ENCODE data around the gene CELF6. TPM values are rescaled to one million over a fixed set of nuclear protein-coding genes. Genes with fewer than 3 reads are reported as not detected.

Gene CELF6
- total RNA-seq, 1 donor from 2014 or later = under 0.01 TPM

DNA sequence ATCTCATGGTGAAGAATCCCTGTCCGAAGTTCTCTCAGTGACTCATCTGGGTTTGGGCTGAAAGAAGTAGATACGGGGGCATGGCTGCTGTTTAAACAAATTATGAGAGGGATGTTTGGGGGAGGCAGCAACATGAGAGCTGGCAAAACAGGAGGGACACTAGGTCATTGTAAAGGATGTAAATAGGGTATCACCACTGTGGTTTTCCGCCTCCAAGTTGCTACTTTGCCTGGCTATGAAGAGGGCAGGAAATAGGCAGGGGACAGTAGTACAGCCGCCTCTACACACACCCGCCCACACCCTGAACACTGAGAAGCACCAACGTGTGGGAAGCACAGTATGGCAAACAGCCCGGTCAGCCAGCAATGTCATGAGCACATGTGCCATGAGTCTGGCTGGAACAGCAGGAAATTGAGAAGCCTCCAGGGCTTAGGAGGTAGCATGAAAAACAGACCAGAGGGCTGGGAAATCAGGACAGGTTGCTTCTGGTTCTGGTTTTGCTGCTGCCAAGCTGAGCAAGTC lies 38.8 kb upstream of the CELF6 start:
- H3K27me3 ChIP-seq (ENCODE audit: control insufficient read depth, insufficient read depth, low read length) = no peaks in the 10 kb centered on the region
- TF ChIP-seq, protein P1, sequence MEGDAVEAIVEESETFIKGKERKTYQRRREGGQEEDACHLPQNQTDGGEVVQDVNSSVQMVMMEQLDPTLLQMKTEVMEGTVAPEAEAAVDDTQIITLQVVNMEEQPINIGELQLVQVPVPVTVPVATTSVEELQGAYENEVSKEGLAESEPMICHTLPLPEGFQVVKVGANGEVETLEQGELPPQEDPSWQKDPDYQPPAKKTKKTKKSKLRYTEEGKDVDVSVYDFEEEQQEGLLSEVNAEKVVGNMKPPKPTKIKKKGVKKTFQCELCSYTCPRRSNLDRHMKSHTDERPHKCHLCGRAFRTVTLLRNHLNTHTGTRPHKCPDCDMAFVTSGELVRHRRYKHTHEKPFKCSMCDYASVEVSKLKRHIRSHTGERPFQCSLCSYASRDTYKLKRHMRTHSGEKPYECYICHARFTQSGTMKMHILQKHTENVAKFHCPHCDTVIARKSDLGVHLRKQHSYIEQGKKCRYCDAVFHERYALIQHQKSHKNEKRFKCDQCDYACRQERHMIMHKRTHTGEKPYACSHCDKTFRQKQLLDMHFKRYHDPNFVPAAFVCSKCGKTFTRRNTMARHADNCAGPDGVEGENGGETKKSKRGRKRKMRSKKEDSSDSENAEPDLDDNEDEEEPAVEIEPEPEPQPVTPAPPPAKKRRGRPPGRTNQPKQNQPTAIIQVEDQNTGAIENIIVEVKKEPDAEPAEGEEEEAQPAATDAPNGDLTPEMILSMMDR (IDR thresholded peaks at IDR 0.05; ENCODE audit: insufficient read depth, low read length, severe bottlenecking) = no peak
- H3K4me3 ChIP-seq (ENCODE audit: low read depth, low read length) = no peak overlapping the region
- DNase-seq (ENCODE audit: low read depth) (peak; percentile 93), FAIRE-seq (peak; percentile 92)
- peaks cover 3% of the 10 kb centered on the region for H3K36me3 ChIP-seq (ENCODE audit: control insufficient read depth, insufficient read depth, low read length)

DNA sequence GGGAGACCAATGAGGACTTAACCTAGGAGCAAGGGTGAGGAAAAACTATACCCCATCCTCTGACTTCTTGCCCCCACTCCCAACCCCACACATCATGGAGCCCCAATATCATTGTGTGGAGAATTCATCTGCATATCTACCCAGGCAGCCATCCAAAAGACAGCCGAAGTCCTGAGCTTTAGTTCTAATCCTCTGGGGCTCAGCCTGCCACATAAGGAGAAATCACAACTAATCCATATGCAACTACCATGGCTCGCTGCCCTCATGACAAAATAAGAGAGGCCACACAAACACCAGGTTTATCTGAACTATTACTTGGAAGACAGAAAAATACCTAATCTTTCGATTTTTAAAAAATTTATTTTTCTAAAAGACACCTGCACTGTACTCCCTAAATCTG lies 38.2 kb upstream of the CELF6 start:
- DNase-seq (ENCODE audit: low read depth) (no peak), FAIRE-seq (no peak)
- Histone ChIP-seq H3K4me3 (ENCODE audit: low read depth, low read length) (no peak overlapping the region), H3K36me3 (ENCODE audit: control insufficient read depth, insufficient read depth, low read length) (peaks cover 3% of the 10 kb centered on the region), H3K27me3 (ENCODE audit: control insufficient read depth, insufficient read depth, low read length) (no peaks in the 10 kb centered on the region)
- TF ChIP-seq, protein P1 (IDR thresholded peaks at IDR 0.05; ENCODE audit: insufficient read depth, low read length, severe bottlenecking) = no peak

DNA sequence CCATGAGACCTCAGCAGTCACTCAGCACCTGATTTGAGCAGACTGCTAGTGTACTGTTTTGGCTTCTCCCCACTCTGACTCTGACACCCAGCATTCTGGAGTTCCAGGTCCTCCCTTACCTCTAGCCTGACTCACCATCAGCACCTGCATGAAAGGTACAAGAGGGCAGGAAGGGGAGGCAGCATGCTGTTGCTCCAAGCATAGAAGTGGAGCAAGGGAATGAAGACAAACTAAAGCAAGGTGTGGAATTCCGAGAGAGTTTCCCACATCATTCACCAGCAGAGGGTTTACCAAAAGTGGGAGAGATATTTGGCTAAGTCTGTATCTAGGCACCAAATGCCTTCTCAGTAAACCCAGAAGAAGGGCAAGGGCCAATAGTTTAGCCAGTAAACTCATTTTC lies 34.5 kb upstream of the CELF6 start:
- FAIRE-seq = peak; percentile 66
- peaks cover 10% of the 10 kb centered on the region for H3K36me3 ChIP-seq (ENCODE audit: control insufficient read depth, insufficient read depth, low read length)

GRCh38 chr15:72353266-72353665 lies 33.3 kb upstream of the CELF6 start:
- TF ChIP-seq, protein P1 (IDR thresholded peaks at IDR 0.05; ENCODE audit: insufficient read depth, low read length, severe bottlenecking) = no peak
- no peak for FAIRE-seq

More for the DNA sequence above, 34.5 kb upstream of the CELF6 start:
- H3K27me3 ChIP-seq (ENCODE audit: control insufficient read depth, insufficient read depth, low read length) = no peaks in the 10 kb centered on the region
- DNase-seq (ENCODE audit: low read depth) = no peak
- H3K4me3 ChIP-seq (ENCODE audit: low read depth, low read length) = no peak overlapping the region
- TF ChIP-seq, protein P1 (IDR thresholded peaks at IDR 0.05; ENCODE audit: insufficient read depth, low read length, severe bottlenecking) = no peak

GRCh38 chr15:72345806-72346205 lies 25.8 kb upstream of the CELF6 start:
- peaks cover 5% of the 10 kb centered on the region for H3K36me3 ChIP-seq (ENCODE audit: control insufficient read depth, insufficient read depth, low read length)
- peak; percentile 28 for FAIRE-seq

More at GRCh38 chr15:72353266-72353665, 33.3 kb upstream of the CELF6 start:
- Histone ChIP-seq H3K36me3 (ENCODE audit: control insufficient read depth, insufficient read depth, low read length) (peaks cover 10% of the 10 kb centered on the region), H3K4me3 (ENCODE audit: low read depth, low read length) (no peak overlapping the region), H3K27me3 (ENCODE audit: control insufficient read depth, insufficient read depth, low read length) (no peaks in the 10 kb centered on the region)
- DNase-seq (ENCODE audit: low read depth) = peak; percentile 49

More at GRCh38 chr15:72345806-72346205, 25.8 kb upstream of the CELF6 start:
- Histone ChIP-seq H3K4me3 (ENCODE audit: low read depth, low read length) (no peak overlapping the region), H3K27me3 (ENCODE audit: control insufficient read depth, insufficient read depth, low read length) (no peaks in the 10 kb centered on the region)
- no peak for DNase-seq (ENCODE audit: low read depth)
- TF ChIP-seq, protein P1 (IDR thresholded peaks at IDR 0.05; ENCODE audit: insufficient read depth, low read length, severe bottlenecking) = no peak
